Breast epithelium (tissue), 4 donors: ENCODE data around the gene FHDC1. TPM values are rescaled to one million over a fixed set of nuclear protein-coding genes. Genes with fewer than 3 reads are reported as not detected.

Source experiments
- DNase-seq, 2 donors: peaks; one replicate each; pipeline ENCODE4 v3.0.0-alpha.2; 2019; ENCODE audit warnings: low spot score in 2 of 2
- H3K27ac ChIP-seq, 2 donors: fragments of 200-600 bp; sonication (generic) in 1 of 2; one replicate each; pipeline ENCODE4 v1.5.1; 2016 to 2019; ENCODE audit warnings: mild to moderate bottlenecking in 1 of 2
- H3K27me3 ChIP-seq, 2 donors: fragments of 200-600 bp; sonication (generic) in 1 of 2; one replicate each; pipeline versions ENCODE4 v1.5.1 to v1.6.0; 2017 to 2019; ENCODE audit warnings: control low read depth in 1 of 2, mild to moderate bottlenecking in 1 of 2
- H3K36me3 ChIP-seq: fragments of 200-600 bp; one replicate; pipeline ENCODE4 v1.5.1; 2019
- H3K4me1 ChIP-seq, 2 donors: fragments of 200-600 bp; sonication (generic); one replicate each; pipeline ENCODE4 v1.5.1; 2016 to 2019; ENCODE audit warnings: control low read depth in 1 of 2
- H3K4me3 ChIP-seq, 3 donors: fragments of 200-600 bp; sonication (generic); 1 replicate in 2 of 3; 2 replicates in 1 of 3; pipeline ENCODE4 v1.5.1; 2016 to 2019; ENCODE audit warnings: mild to moderate bottlenecking in 3 of 3, moderate library complexity in 2 of 3
- H3K9me3 ChIP-seq, 2 donors: fragments of 200-600 bp; sonication (generic) in 1 of 2; one replicate each; pipeline ENCODE4 v1.5.1; 2016 to 2019; ENCODE audit warnings: control low read depth in 1 of 2
- CTCF ChIP-seq, 3 donors: fragments of 450-650 bp; IDR thresholded peaks; one replicate each; pipeline ENCODE4 v1.5.1; 2016 to 2017; ENCODE audit warnings: antibody characterized with exemption in 3 of 3, mild to moderate bottlenecking in 3 of 3, moderate library complexity in 3 of 3
- POLR2A ChIP-seq: fragments of 450-650 bp; IDR thresholded peaks from one replicate; pipeline ENCODE4 v1.6.1; 2016; ENCODE audit warnings: antibody characterized with exemption, mild to moderate bottlenecking, moderate library complexity
- POLR2AphosphoS5 ChIP-seq, 3 donors: sonication (generic); formaldehyde crosslinking; IDR thresholded peaks; one replicate each; pipeline ENCODE4 v1.6.1; 2017; ENCODE audit warnings: antibody characterized with exemption in 3 of 3
- intact Hi-C: fragments of 100-400 bp; cut with DNase I; formaldehyde crosslinking; loops from one replicate; pipeline ENCODE4 v1.15.1; 2023; ENCODE audit warnings: low total_unique reads
- total RNA-seq, 3 donors: library from RNA; depleted of rRNA; stranded (reverse); fragments of >200 nt; gene quantifications; one replicate each; pipeline ENCODE4 v1.1.0, GENCODE V29; 2016

FHDC1 gene
- total RNA-seq, 3 donors from 2014 or later: 0.48 to 2.3 (median 2.0) TPM

- H3K4me1 ChIP-seq: no peaks in the 10 kb centered on the region
- no peak for DNase-seq
- H3K27ac ChIP-seq: no peak overlapping the region
- TF ChIP-seq POLR2A (no peak), CTCF (IDR thresholded peaks at IDR 0.05) (no peak), POLR2AphosphoS5 (IDR thresholded peaks at IDR 0.05) (no peak)
- H3K4me3 ChIP-seq: no peak overlapping the region
- no peaks in the 10 kb centered on the region for H3K9me3 ChIP-seq
- H3K36me3 ChIP-seq: no peaks in the 10 kb centered on the region
- H3K27me3 ChIP-seq: no peaks in the 10 kb centered on the region
- intact Hi-C loops: no loop called here
Observed at GRCh38 chr4:152926959-152927358, 9.2 kb upstream of the FHDC1 start.

DNA sequence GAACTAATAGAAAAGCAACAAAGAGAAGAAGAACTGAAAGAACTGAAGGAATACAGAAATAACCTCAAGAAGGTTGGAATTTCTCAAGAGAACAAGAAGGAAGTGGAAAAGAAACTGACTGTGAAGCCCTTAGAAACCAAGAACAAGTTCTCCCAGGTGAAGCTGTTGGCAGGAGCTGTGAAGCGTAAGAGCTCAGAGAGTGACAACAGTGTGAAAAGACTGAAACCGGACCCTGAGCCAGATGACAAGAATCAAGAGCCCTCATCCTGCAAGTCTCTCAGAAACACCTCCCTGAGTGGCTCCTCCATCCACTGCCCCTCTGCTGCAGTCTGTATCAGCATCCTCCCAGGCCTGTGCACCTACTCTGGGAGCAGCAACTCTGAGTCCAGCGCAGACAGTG is 8.4 kb upstream of the FHDC1 start:
- intact Hi-C loops: no loop called here
- Histone ChIP-seq H3K9me3 (no peaks in the 10 kb centered on the region), H3K27me3 (no peaks in the 10 kb centered on the region), H3K27ac (no peak overlapping the region), H3K4me3 (no peak overlapping the region), H3K4me1 (no peaks in the 10 kb centered on the region), H3K36me3 (no peaks in the 10 kb centered on the region)
- no peak for TF ChIP-seq POLR2A
- TF ChIP-seq CTCF (IDR thresholded peaks at IDR 0.05): no peak
- TF ChIP-seq POLR2AphosphoS5 (IDR thresholded peaks at IDR 0.05): no peak
- no peak for DNase-seq

DNA sequence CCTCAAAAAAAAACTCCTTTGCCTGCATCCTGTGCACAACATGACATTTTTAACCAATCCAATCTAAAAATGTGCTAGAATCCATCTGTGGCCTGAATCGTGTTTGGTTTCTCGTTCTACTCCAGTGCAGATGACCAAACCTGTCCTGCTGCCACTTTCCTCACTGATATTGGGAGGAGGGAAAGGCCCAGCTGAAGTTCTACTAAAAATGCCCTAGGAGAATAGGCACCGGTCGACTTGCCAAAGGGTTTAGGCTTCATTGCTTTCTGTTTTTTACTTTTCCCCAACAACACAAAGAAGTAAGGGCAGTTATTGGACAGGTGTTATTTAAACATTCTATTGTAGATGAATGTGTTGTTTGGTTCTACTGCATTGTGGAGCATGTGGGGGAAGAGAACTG is 7.8 kb upstream of the FHDC1 start:
- no peaks in the 10 kb centered on the region for H3K27me3 ChIP-seq
- H3K36me3 ChIP-seq: no peaks in the 10 kb centered on the region
- H3K9me3 ChIP-seq: no peaks in the 10 kb centered on the region
- DNase-seq: no peak
- no peak overlapping the region for H3K4me3 ChIP-seq
- intact Hi-C loops: no loop called here
- no peaks in the 10 kb centered on the region for H3K4me1 ChIP-seq
- H3K27ac ChIP-seq: no peak overlapping the region
- TF ChIP-seq POLR2A (no peak), POLR2AphosphoS5 (IDR thresholded peaks at IDR 0.05) (no peak), CTCF (IDR thresholded peaks at IDR 0.05) (no peak)

DNA sequence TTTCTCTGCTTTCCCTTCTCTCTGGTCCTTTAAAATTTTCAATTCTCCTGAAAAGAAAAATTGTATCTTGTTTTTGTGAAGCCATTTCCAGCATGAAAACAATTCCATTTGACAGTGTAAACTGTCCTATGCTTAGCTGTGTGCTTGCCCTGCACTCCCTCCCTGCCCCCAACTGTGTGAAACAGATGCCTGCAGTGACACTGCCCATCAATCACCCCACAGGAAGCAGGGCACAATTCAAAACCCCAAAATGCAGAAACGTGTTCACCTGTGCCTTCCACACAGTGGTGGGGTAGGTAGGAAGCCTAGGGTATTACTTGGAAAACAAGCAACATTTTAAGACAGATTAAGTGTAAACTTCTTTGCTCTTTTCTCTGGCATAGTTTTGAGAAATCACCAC is 6.2 kb upstream of the FHDC1 start:
- Histone ChIP-seq H3K27ac (no peak overlapping the region), H3K9me3 (no peaks in the 10 kb centered on the region), H3K4me1 (no peaks in the 10 kb centered on the region), H3K4me3 (no peak overlapping the region), H3K36me3 (no peaks in the 10 kb centered on the region), H3K27me3 (no peaks in the 10 kb centered on the region)
- TF ChIP-seq CTCF (IDR thresholded peaks at IDR 0.05) (no peak), POLR2A (no peak), POLR2AphosphoS5 (IDR thresholded peaks at IDR 0.05) (no peak)
- no peak for DNase-seq
- intact Hi-C loops: no loop called here

- Histone ChIP-seq H3K4me3 (peak overlapping the region in 2 of 3 donors; percentile 79 to 82), H3K4me1 (no peaks in the 10 kb centered on the region), H3K27ac (peak overlapping the region; percentile 89 to 93), H3K9me3 (no peaks in the 10 kb centered on the region), H3K27me3 (no peaks in the 10 kb centered on the region), H3K36me3 (no peaks in the 10 kb centered on the region)
- DNase-seq: peak; percentile 36 to 61
- intact Hi-C loops: no loop called here
- no peak for TF ChIP-seq POLR2AphosphoS5 (IDR thresholded peaks at IDR 0.05)
- no peak for TF ChIP-seq CTCF (IDR thresholded peaks at IDR 0.05)
- no peak for TF ChIP-seq POLR2A
Observed at GRCh38 chr4:152935143-152935542, 980 bp upstream of the FHDC1 start.
